Stimulated activated naive B cell treated with anti-CD40 and anti-IgM and Interleukin-4, amounts not matched to agents 10 μg/mL and 1 μg/mL and 100 μg/mL, for 72 hours (primary cell): ENCODE measurements around the gene BLM.
"Not testable (repeated sequence)": the region's sequence is repeated elsewhere in the genome, so short reads cannot be mapped to it uniquely, and the experiment has no call there.

Source experiments
- ATAC-seq, 2 donors: fragments of 150-1000 bp; cut with Tn5 transposase; replicated peaks; 2 replicates each; pipeline ENCODE4 v1.10.0; 2021; ENCODE audit warnings: moderate library complexity in 1 of 2
- DNase-seq: peaks from one replicate; pipeline ENCODE4 v3.0.0; 2021
- H3K27ac Mint-ChIP-seq: one replicate; pipeline ENCODE4 v1.8.0; 2022; ENCODE audit warnings: mild to moderate bottlenecking, mixed read lengths
- H3K27me3 Mint-ChIP-seq, 2 donors: one replicate each; pipeline ENCODE4 v1.8.0; 2022; ENCODE audit warnings: mixed read lengths in 2 of 2
- H3K36me3 Mint-ChIP-seq, 2 donors: one replicate each; pipeline ENCODE4 v1.8.0; 2022; ENCODE audit warnings: mixed read lengths in 2 of 2, mild to moderate bottlenecking in 1 of 2
- H3K4me1 Mint-ChIP-seq, 2 donors: one replicate each; pipeline ENCODE4 v1.8.0; 2022; ENCODE audit warnings: mixed read lengths in 2 of 2, mild to moderate bottlenecking in 1 of 2
- H3K4me3 Mint-ChIP-seq, 2 donors: one replicate each; pipeline ENCODE4 v1.8.0; 2022; ENCODE audit warnings: mild to moderate bottlenecking in 2 of 2, mixed read lengths in 2 of 2, moderate library complexity in 1 of 2
- H3K9me3 Mint-ChIP-seq, 2 donors: one replicate each; pipeline ENCODE4 v1.8.0; 2022; ENCODE audit warnings: mixed read lengths in 2 of 2, mild to moderate bottlenecking in 1 of 2

The BLM gene

DNA sequence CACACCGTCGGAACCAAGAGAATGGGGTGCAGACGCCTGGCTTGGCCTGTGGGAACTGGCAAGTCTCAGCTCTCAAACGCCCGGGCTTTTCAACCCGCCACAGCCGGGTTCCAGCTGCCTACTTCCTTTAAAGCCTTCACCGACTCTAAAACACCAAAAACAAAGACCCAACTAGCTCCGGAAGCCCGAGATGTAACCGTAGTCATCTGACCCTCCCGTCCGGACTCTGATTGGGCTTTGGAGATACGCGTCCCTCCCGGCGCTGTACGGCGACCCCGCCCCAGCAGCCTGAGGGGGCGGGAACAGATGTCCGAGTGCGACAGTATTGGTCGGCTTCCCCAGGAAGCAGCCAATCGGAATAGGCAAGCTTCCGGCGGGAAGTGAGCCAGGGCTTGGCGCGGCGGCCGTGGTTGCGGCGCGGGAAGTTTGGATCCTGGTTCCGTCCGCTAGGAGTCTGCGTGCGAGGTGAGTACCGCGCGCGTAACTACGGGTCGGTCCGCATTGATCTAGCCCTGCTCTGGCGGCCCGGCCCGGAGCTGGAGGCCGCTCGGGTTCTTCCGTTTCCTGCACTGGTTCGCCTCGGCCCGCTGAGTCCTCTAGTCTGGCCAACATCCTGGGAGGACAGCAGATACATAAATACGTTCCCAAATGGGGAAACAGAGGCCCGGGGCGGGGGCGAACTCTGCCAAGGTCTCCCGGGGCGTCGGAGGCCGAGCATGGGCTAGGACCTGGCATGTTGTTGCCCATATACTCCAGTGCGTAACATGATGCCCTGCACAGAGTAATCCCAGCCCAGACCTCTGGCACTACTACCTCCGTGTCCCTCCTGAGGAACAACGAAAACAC is at the start of gene BLM:
Gene BLM, plus strand, starts transcription at position 371 of the 846 bp plus-strand sequence. CDS start 30,047 bp downstream, outside the sequence.
- DNase-seq: peak; percentile 95

DNA sequence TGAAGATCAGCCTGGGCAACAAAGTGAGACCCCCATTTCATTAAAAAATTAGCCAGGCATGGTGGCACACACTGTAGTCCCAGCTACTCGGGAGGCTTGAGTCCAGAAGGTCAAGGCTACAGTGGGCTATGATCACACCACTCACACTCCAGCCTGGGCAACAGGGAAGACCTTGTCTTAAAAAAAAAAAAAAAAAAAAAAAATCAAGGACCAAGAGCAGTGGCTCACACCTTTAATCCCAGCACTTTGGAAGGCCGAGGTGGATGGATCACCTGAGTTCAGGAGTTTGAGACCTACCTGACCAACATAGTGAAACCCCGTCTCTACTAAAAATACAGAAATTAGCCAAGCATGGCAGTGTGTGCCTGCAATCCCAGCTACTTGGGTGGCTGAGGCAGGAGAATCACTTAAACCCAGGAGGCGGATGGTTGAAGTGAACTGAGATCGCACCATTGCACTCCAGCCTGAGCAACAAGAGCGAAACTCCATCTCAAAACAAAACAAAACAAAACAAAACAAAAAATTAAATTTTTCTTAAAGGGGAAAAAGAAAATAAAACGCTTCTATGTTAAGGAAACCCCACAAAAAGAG is 49.3 kb upstream of the BLM start:
- not testable (repeated sequence) for ATAC-seq, H3K36me3 Mint-ChIP-seq, H3K9me3 Mint-ChIP-seq, DNase-seq, H3K4me3 Mint-ChIP-seq, H3K27ac Mint-ChIP-seq
- Mint-ChIP-seq H3K27me3 (peaks cover 9 to 16% of the 10 kb centered on the region in 2 donors), H3K4me1 (peaks cover 24 to 40% of the 10 kb centered on the region in 2 donors)

More for the DNA sequence above, at the start of gene BLM:
- H3K4me1 Mint-ChIP-seq: peaks cover 15 to 30% of the 10 kb centered on the region in 2 donors
- peak within 1 kb of the TSS; percentile 91 to 92 for H3K4me3 Mint-ChIP-seq
- peaks cover 5% of the 10 kb centered on the region in 2 donors for H3K36me3 Mint-ChIP-seq
- no peaks in the 10 kb centered on the region for H3K27me3 Mint-ChIP-seq
- H3K9me3 Mint-ChIP-seq: no peaks in the 10 kb centered on the region
- peak within 1 kb of the TSS; percentile 98 for H3K27ac Mint-ChIP-seq
- peak; percentile 99 for ATAC-seq

DNA sequence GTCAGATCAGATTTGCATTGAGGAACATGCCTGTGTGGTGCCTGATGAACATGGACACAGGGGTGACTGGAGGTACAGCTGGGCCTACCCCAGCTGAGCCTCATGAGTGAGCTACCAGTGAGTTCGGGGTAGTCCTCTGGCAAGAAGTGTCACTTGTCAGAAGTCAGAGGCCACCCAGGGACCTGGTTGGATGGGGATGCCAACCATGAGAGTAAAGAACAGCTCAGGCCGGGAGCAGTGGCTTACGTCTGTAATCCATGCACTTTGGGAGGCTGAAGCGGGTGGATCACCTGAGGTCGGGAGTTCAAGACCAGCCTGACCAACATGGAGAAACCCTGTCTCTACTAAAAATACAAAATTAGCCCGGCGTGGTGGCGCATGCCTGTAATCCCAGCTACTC is 46.5 kb upstream of the BLM start:
- not testable (repeated sequence) for H3K27ac Mint-ChIP-seq, DNase-seq, H3K27me3 Mint-ChIP-seq, ATAC-seq, H3K4me3 Mint-ChIP-seq, H3K36me3 Mint-ChIP-seq, H3K9me3 Mint-ChIP-seq
- H3K4me1 Mint-ChIP-seq: peaks cover 11 to 20% of the 10 kb centered on the region in 2 donors

DNA sequence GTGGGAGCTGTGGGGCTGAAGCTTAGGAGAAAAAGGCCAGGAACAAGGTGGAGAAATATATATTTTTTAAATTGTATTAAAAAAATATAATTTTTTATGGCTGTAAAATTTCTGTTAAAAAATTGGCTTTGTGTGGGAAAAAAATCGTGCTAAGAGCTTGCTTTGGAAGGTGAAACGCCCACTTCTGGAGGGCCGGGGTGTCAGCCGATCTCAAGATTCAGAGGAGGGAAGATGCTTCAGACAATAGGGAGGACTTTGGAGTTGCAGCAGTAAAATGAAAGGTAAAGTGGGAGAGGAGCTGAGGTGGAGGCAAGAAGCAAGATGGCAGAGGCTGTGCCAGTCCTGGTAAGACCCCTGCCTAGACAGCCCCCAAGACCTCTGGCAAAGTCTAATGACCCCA is 45.9 kb upstream of the BLM start:
- no peak for DNase-seq
- H3K4me3 Mint-ChIP-seq: no peak overlapping the region
- H3K27me3 Mint-ChIP-seq: peaks cover 0 to 6% of the 10 kb centered on the region in 2 donors
- no peak for ATAC-seq
- peaks cover 9 to 14% of the 10 kb centered on the region in 2 donors for H3K4me1 Mint-ChIP-seq
- H3K9me3 Mint-ChIP-seq: no peaks in the 10 kb centered on the region
- peaks cover 0 to 3% of the 10 kb centered on the region in 2 donors for H3K36me3 Mint-ChIP-seq
- no peak overlapping the region for H3K27ac Mint-ChIP-seq

DNA sequence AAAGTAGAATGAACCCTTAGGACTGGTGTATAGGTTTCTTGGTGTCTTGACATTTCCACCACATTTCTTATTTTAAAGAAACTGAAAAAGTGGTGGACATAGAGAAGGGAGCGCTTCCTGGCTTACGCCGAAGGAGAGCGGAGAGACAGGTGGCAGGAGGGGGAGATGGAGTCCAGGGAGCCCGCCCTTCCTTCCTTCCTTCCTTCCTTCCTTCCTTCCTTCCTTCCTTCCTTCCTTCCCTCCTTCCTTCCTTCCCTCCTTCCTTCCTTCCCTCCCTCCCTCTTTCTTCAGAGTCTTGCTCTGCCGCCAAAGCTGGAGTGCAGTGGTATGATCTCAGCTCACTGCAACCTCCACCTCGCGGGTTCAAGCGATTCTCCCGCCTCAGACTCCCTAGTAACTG is 43.8 kb upstream of the BLM start:
- not testable (repeated sequence) for H3K4me3 Mint-ChIP-seq, ATAC-seq, DNase-seq, H3K27me3 Mint-ChIP-seq, H3K36me3 Mint-ChIP-seq, H3K4me1 Mint-ChIP-seq, H3K9me3 Mint-ChIP-seq, H3K27ac Mint-ChIP-seq

DNA sequence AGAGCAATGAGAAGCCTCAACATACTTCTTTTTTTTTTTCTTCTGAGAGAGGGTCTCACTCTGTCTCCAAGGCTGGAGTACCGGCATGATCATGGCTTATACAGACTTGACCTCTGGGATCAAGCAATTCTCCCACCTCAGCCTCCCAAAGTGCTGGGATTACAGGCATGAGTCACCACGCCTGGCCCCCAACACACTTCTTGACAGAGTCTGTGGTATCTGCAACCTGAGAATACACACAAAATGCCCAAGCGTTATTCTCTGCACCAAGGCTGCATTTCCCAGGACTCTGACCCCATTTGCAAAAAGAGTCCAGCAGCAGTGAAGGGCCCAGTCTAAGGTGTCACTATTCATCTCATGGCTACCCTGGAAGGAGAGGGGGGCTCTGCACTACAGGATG is 42.7 kb upstream of the BLM start:
- no peaks in the 10 kb centered on the region for H3K36me3 Mint-ChIP-seq
- peaks cover 4 to 6% of the 10 kb centered on the region in 2 donors for H3K4me1 Mint-ChIP-seq
- ATAC-seq (no peak), DNase-seq (no peak)
- no peak overlapping the region for H3K27ac Mint-ChIP-seq
- H3K4me3 Mint-ChIP-seq: no peak overlapping the region
- H3K27me3 Mint-ChIP-seq: peaks cover 0 to 3% of the 10 kb centered on the region in 2 donors
- no peaks in the 10 kb centered on the region for H3K9me3 Mint-ChIP-seq

DNA sequence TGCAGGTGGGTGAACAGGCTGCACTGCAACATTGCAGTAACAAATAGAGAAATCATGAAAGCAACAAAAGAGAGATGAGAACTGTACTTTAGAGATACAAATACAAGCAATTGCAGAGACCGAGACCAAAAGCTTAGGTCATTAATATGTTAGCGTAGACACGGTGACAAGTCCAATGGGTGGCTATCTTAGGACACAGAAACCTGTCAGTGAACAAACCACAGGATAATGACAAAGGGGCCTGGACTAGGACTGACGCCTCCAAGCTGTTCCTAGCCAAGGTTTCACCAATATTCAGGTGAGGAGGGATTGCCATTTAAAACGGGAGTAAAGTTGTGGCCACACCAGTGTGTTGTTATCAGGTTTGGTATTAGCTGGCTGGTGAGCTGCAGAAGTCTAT is 41.7 kb upstream of the BLM start:
- DNase-seq (no peak), ATAC-seq (no peak)
- Mint-ChIP-seq H3K4me3 (no peak overlapping the region), H3K27ac (no peak overlapping the region), H3K9me3 (no peaks in the 10 kb centered on the region), H3K4me1 (peaks cover 4 to 6% of the 10 kb centered on the region in 2 donors), H3K36me3 (no peaks in the 10 kb centered on the region), H3K27me3 (peaks cover 0 to 3% of the 10 kb centered on the region in 2 donors)

DNA sequence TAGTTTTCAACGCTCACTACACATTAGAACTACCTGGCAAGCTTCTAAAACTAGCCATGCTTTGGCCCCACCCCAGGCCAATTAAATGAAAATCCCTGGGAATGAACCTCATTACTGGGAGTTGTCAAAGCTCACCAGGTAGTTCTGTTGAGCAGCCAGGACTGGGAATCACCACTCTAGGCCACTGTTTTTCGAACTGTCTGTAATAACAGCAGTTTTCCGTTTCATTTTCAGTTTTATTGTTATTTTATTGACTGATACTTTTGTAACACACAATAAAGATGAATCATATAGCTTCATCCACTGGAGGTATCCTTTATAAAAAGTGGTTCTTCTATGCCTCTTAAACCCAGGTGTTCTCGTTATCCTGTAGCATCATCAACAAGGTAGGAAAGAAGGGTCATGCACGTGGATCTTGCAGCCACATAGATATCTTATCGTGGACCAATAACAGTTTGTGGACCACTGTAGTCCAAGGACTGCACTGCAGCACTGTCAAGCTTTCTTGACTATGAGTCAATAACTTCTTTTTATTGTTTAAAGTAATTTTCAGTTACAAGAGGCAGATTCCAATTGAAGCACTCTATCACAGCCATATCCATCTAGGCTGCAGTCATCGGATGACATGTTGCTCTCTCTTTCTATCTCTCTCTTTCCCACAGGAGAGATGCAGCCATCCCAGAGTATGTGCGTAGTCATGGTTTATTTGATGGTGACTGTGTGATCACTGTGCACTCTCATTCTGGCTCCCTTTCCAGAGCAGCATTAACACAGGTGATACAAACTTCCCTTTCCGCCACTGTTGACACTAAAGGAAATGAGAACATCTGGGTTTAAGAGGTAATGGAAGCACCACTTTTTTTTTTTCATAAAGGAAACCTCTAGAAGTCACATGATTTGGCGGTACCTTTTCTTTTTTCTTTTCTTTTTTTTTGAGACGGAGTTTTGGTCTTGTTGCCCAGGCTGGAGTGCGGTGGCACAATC is 39.0 kb upstream of the BLM start:
- no peaks in the 10 kb centered on the region for H3K9me3 Mint-ChIP-seq
- peaks cover 0 to 6% of the 10 kb centered on the region in 2 donors for H3K27me3 Mint-ChIP-seq
- ATAC-seq (peak; percentile 29 to 50), DNase-seq (no peak)
- H3K4me3 Mint-ChIP-seq: peak overlapping the region in 1 of 2 donors; percentile 48
- no peaks in the 10 kb centered on the region for H3K36me3 Mint-ChIP-seq
- peaks cover 4 to 6% of the 10 kb centered on the region in 2 donors for H3K4me1 Mint-ChIP-seq
- H3K27ac Mint-ChIP-seq: no peak overlapping the region

DNA sequence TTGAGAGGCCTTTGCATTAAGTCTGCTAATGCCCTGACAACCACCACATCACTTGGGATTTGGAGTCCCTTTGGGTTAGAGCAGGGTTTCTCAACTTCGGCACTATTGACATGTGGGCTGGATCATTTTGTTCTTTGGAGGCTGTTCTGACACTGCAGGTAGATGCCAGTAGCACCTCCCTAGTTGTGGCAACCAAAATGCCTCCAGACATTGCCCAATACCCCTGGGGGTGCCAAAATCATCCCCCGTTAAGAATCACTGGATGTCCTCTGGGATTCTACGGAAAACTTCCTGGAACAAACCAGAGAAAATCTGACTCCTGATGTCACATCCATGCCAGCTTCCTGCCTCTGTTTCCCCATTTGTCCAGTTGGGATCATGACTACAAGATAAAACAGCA is 37.2 kb upstream of the BLM start:
- peaks cover 6% of the 10 kb centered on the region in 2 donors for H3K27me3 Mint-ChIP-seq
- H3K36me3 Mint-ChIP-seq: no peaks in the 10 kb centered on the region
- no peaks in the 10 kb centered on the region for H3K9me3 Mint-ChIP-seq
- H3K27ac Mint-ChIP-seq: no peak overlapping the region
- ATAC-seq (no peak), DNase-seq (no peak)
- no peak overlapping the region for H3K4me3 Mint-ChIP-seq
- peaks cover 4 to 18% of the 10 kb centered on the region in 2 donors for H3K4me1 Mint-ChIP-seq

DNA sequence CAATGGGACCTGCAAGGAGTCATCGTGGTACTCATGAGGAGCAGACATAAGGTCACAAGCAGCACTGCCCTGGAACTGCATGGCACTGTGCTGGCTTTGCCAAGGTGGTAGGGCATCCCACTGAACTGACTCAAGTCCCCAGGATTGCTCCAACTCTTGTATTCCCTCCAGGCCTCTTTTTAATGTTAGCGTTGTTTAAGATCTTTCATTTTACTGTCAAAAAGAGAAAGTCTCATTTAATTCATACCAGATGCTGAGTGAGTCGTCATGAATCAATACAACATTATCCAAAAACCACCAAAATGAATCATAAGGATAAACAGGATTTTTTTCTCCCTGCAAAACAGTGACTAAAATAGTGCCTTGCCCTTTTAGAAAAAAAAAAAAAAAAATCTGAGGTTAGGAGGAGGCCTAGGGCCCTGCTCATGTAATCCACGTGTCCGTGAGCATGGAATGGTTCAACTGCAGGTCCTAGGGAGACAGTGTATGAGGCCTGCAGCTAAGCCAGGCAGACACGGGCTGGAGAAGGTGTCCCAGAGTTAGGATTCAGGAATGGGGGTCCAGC is 36.7 kb upstream of the BLM start:
- Mint-ChIP-seq H3K4me3 (no peak overlapping the region), H3K27ac (no peak overlapping the region), H3K27me3 (peaks cover 6% of the 10 kb centered on the region in 2 donors), H3K4me1 (peaks cover 7 to 23% of the 10 kb centered on the region in 2 donors), H3K36me3 (no peaks in the 10 kb centered on the region), H3K9me3 (no peaks in the 10 kb centered on the region)
- DNase-seq (no peak), ATAC-seq (no peak)

DNA sequence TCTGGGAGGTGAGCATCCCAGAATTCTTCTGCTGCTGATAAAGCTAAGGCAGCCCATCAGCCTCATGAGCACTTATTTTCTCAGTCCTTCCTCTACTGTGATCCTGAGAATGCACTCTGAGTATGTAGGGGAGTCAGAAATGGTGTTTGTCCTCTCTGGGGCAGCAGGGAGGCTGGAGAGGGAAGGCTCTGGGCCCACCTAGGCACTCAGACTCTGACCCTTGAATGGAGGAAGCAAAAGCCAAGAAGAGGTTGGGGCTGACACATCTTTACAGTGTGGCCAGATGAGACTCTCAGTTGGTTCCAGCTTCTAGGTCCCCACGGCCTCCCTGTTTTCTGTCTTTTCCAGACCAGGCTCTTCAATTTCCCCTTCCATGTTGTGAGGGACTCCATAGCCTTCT is 36.1 kb upstream of the BLM start:
- H3K27me3 Mint-ChIP-seq: peaks cover 6% of the 10 kb centered on the region in 2 donors
- DNase-seq: no peak
- peaks cover 9 to 29% of the 10 kb centered on the region in 2 donors for H3K4me1 Mint-ChIP-seq
- ATAC-seq: no peak
- H3K4me3 Mint-ChIP-seq: no peak overlapping the region
- H3K27ac Mint-ChIP-seq: no peak overlapping the region
- no peaks in the 10 kb centered on the region for H3K36me3 Mint-ChIP-seq
- no peaks in the 10 kb centered on the region for H3K9me3 Mint-ChIP-seq

DNA sequence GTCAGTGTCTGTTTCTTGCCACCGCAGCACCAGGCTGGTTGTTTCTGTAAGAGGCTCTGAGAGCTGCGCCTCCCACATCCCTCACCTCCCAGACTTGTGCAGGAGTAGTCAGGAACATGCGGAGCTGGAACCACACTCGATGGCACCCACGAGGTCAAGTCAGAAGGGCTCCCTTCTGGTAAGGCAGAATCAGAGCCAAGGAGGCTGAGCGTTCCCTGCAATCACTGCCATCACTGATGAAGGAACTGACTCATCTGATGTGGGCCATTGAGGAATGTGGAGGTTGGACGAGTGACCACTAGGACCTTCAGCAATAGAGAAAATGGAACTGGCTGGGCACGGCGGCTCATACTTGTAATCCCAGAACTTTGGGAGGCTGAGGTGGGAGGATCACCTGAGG is 35.7 kb upstream of the BLM start:
- no peak overlapping the region for H3K27ac Mint-ChIP-seq

DNA sequence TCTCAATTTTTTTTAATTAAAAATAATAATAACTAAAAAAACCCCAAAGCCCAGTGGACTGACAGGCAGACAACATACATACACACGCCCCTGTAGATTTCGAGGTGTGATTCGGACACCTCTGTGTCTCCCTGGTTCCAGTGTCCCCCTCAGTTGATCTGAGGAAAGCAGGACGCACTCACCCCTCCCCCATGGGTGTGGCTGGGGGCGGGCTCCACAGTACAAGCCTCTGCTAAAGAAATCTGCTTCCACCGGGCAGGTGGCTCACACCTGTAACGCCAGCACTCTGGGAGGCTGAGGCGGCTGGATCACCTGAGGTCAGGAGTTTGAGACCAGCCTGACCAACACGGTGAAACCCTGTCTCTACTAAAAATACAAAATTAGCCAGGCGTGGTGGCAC is 33.8 kb upstream of the BLM start:
- Mint-ChIP-seq H3K27ac (no peak overlapping the region), H3K27me3 (peaks cover 6% of the 10 kb centered on the region in 2 donors), H3K9me3 (no peaks in the 10 kb centered on the region), H3K4me3 (no peak overlapping the region), H3K4me1 (peaks cover 16 to 38% of the 10 kb centered on the region in 2 donors), H3K36me3 (no peaks in the 10 kb centered on the region)
- DNase-seq (no peak), ATAC-seq (no peak)

More for the DNA sequence above, 35.7 kb upstream of the BLM start:
- DNase-seq: no peak
- Mint-ChIP-seq H3K36me3 (no peaks in the 10 kb centered on the region), H3K9me3 (no peaks in the 10 kb centered on the region), H3K27me3 (peaks cover 6% of the 10 kb centered on the region in 2 donors), H3K4me1 (peaks cover 11 to 33% of the 10 kb centered on the region in 2 donors), H3K4me3 (no peak overlapping the region)
- ATAC-seq: no peak

DNA sequence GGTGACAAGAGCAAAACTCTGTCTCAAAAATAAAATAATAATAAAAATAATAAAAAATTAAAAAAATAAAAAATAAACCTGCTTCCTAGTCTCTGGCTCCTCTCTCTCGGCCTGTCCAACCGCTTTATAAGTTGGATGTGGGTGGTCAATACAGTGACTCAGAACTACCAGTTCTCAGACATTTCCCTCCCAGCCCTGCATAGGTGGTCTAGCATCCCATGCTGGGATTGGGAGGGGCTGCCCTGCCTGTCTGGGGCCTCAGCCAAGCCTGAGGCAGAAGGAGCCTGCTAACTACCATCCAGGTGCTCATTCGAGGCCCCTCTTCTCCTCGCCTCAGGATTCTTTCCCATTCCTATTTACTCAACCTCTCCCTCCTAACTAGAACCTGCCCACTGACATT is 33.3 kb upstream of the BLM start:
- peaks cover 15 to 35% of the 10 kb centered on the region in 2 donors for H3K4me1 Mint-ChIP-seq
- H3K27ac Mint-ChIP-seq: no peak overlapping the region
- H3K27me3 Mint-ChIP-seq: peaks cover 6% of the 10 kb centered on the region in 2 donors

More for the DNA sequence above, 33.3 kb upstream of the BLM start:
- ATAC-seq: no peak
- H3K4me3 Mint-ChIP-seq: no peak overlapping the region
- H3K36me3 Mint-ChIP-seq: no peaks in the 10 kb centered on the region
- DNase-seq: no peak
- no peaks in the 10 kb centered on the region for H3K9me3 Mint-ChIP-seq
